ENCODE data around the gene DGKH. TPM values are rescaled to one million over a fixed set of nuclear protein-coding genes. Genes with fewer than 3 reads are reported as not detected.

Gene DGKH
- total and polyA plus RNA-seq, 2 donors (not counting 1 experiment from before 2014, with no cell fraction given) = 6.1 to 7.9 TPM

GRCh38 chr13:42239161-42239560, 190.7 kb downstream of the DGKH start:
- H3K9me3 ChIP-seq (ENCODE audit: control insufficient read depth, insufficient read depth, low read depth, low read length) = no peaks in the 10 kb centered on the region
- H3K9ac ChIP-seq (ENCODE audit: insufficient read depth, low read length) = no peak overlapping the region
- TF ChIP-seq EZH2 (IDR thresholded peaks at IDR 0.05; ENCODE audit: low read length, missing control alignments) (no peak), CTCF (conservative IDR thresholded peaks at IDR 0.05 in 1 of 2, IDR thresholded peaks at IDR 0.05 in 1 of 2; ENCODE audit: low read depth in 1 of 2, low read length in 2 of 2) (no peak)
- DNase-seq (ENCODE audit: low read depth in 2 of 2) = no peak
- H3K4me3 ChIP-seq (replicated peaks in 1 of 4; ENCODE audit: control extremely low read depth in 1 of 4, insufficient read depth in 1 of 4, low read depth in 3 of 4, low read length in 4 of 4) = no peak overlapping the region
- no peaks in the 10 kb centered on the region for H3K27me3 ChIP-seq (ENCODE audit: control insufficient read depth, insufficient read depth, low read length)
- H3K79me2 ChIP-seq (ENCODE audit: control insufficient read depth, insufficient read depth, low read length) = no peaks in the 10 kb centered on the region
- no peaks in the 10 kb centered on the region for H3K4me1 ChIP-seq (ENCODE audit: control insufficient read depth, extremely low read depth, insufficient read depth, low read length)
- no peak overlapping the region for H3K4me2 ChIP-seq (ENCODE audit: extremely low read depth, insufficient read depth, low read length)
- no peaks in the 10 kb centered on the region for H3K36me3 ChIP-seq (ENCODE audit: control insufficient read depth, insufficient read depth, low read length)
- H3K27ac ChIP-seq (ENCODE audit: insufficient read depth, low read length) = no peak overlapping the region
- H4K20me1 ChIP-seq (ENCODE audit: control insufficient read depth, extremely low read depth, insufficient read depth, low read length) = no peaks in the 10 kb centered on the region
- no peak overlapping the region for H2AFZ ChIP-seq (ENCODE audit: low read length)

GRCh38 chr13:42239644-42240043, 191.2 kb downstream of the DGKH start:
- H3K27me3 ChIP-seq (ENCODE audit: control insufficient read depth, insufficient read depth, low read length) = no peaks in the 10 kb centered on the region
- no peaks in the 10 kb centered on the region for H3K4me1 ChIP-seq (ENCODE audit: control insufficient read depth, extremely low read depth, insufficient read depth, low read length)
- no peak overlapping the region for H3K9ac ChIP-seq (ENCODE audit: insufficient read depth, low read length)
- TF ChIP-seq EZH2 (IDR thresholded peaks at IDR 0.05; ENCODE audit: low read length, missing control alignments) (no peak), CTCF (conservative IDR thresholded peaks at IDR 0.05 in 1 of 2, IDR thresholded peaks at IDR 0.05 in 1 of 2; ENCODE audit: low read depth in 1 of 2, low read length in 2 of 2) (no peak)
- no peaks in the 10 kb centered on the region for H3K9me3 ChIP-seq (ENCODE audit: control insufficient read depth, insufficient read depth, low read depth, low read length)
- H3K4me3 ChIP-seq (replicated peaks in 1 of 4; ENCODE audit: control extremely low read depth in 1 of 4, insufficient read depth in 1 of 4, low read depth in 3 of 4, low read length in 4 of 4) = no peak overlapping the region
- no peak overlapping the region for H3K4me2 ChIP-seq (ENCODE audit: extremely low read depth, insufficient read depth, low read length)
- no peak overlapping the region for H2AFZ ChIP-seq (ENCODE audit: low read length)
- no peaks in the 10 kb centered on the region for H3K79me2 ChIP-seq (ENCODE audit: control insufficient read depth, insufficient read depth, low read length)
- no peaks in the 10 kb centered on the region for H4K20me1 ChIP-seq (ENCODE audit: control insufficient read depth, extremely low read depth, insufficient read depth, low read length)
- DNase-seq (ENCODE audit: low read depth in 2 of 2) = peak in 1 of 2 donors; percentile 29
- no peak overlapping the region for H3K27ac ChIP-seq (ENCODE audit: insufficient read depth, low read length)
- H3K36me3 ChIP-seq (ENCODE audit: control insufficient read depth, insufficient read depth, low read length) = no peaks in the 10 kb centered on the region

- H3K9ac ChIP-seq (ENCODE audit: insufficient read depth, low read length) = no peak overlapping the region
- H3K4me3 ChIP-seq (replicated peaks in 1 of 4; ENCODE audit: control extremely low read depth in 1 of 4, insufficient read depth in 1 of 4, low read depth in 3 of 4, low read length in 4 of 4) = no peak overlapping the region
- H3K4me2 ChIP-seq (ENCODE audit: extremely low read depth, insufficient read depth, low read length) = no peak overlapping the region
- H3K27me3 ChIP-seq (ENCODE audit: control insufficient read depth, insufficient read depth, low read length) = no peaks in the 10 kb centered on the region
- no peak for TF ChIP-seq EZH2 (IDR thresholded peaks at IDR 0.05; ENCODE audit: low read length, missing control alignments)
- TF ChIP-seq CTCF (conservative IDR thresholded peaks at IDR 0.05 in 1 of 2, IDR thresholded peaks at IDR 0.05 in 1 of 2; ENCODE audit: low read depth in 1 of 2, low read length in 2 of 2) = no peak
- DNase-seq (ENCODE audit: low read depth in 2 of 2) = no peak
- H3K4me1 ChIP-seq (ENCODE audit: control insufficient read depth, extremely low read depth, insufficient read depth, low read length) = no peaks in the 10 kb centered on the region
- H3K9me3 ChIP-seq (ENCODE audit: control insufficient read depth, insufficient read depth, low read depth, low read length) = no peaks in the 10 kb centered on the region
- H3K79me2 ChIP-seq (ENCODE audit: control insufficient read depth, insufficient read depth, low read length) = no peaks in the 10 kb centered on the region
- no peak overlapping the region for H3K27ac ChIP-seq (ENCODE audit: insufficient read depth, low read length)
- no peaks in the 10 kb centered on the region for H4K20me1 ChIP-seq (ENCODE audit: control insufficient read depth, extremely low read depth, insufficient read depth, low read length)
- H3K36me3 ChIP-seq (ENCODE audit: control insufficient read depth, insufficient read depth, low read length) = no peaks in the 10 kb centered on the region
- H2AFZ ChIP-seq (ENCODE audit: low read length) = no peak overlapping the region
Measured at GRCh38 chr13:42246541-42246940, 198.1 kb downstream of the DGKH start.

Measured in fibroblast of lung (primary cell).